Activated CD8-positive, alpha-beta memory T cell treated with anti-CD3 and anti-CD28 coated beads for 1 hour (primary cell): ENCODE data around the gene CCDC13.
A peak's percentile ranks its signal among the peaks of the same experiment; 100 is the strongest.
"Not testable (repeated sequence)": the region's sequence is repeated elsewhere in the genome, so short reads cannot be mapped to it uniquely, and the experiment has no call there.

Source experiments
- DNase-seq, 2 donors: peaks; one replicate each; pipeline ENCODE4 v3.0.0-alpha.2; 2020; ENCODE audit warnings: low read depth in 1 of 2; ENCODE audit errors: extremely low read depth in 1 of 2

CCDC13 gene

GRCh38 chr3:42772670-42773408 lies at the start of gene CCDC13:
Gene CCDC13 (minus strand): TSS chr3:42773253. CDS start chr3:42758345, 14,908 bp downstream.
- peak; percentile 79 to 81 for DNase-seq

GRCh38 chr3:42822828-42823227 lies 49.8 kb upstream of the CCDC13 start:
- DNase-seq: no peak

GRCh38 chr3:42820746-42821051 lies 47.6 kb upstream of the CCDC13 start:
- DNase-seq: no peak

- DNase-seq: no peak
Observed at GRCh38 chr3:42819351-42819965, 46.4 kb upstream of the CCDC13 start.

GRCh38 chr3:42815826-42816225 lies 42.8 kb upstream of the CCDC13 start:
- DNase-seq: no peak

GRCh38 chr3:42814914-42815507 lies 42.0 kb upstream of the CCDC13 start:
- DNase-seq: no peak

- DNase-seq: no peak
Observed at GRCh38 chr3:42814246-42814645, 41.2 kb upstream of the CCDC13 start.

GRCh38 chr3:42811118-42811883 lies 38.2 kb upstream of the CCDC13 start:
- not testable (repeated sequence) for DNase-seq

GRCh38 chr3:42810706-42811105 lies 37.7 kb upstream of the CCDC13 start:
- DNase-seq: not testable (repeated sequence)

GRCh38 chr3:42809202-42809601 lies 36.1 kb upstream of the CCDC13 start, which contains the start of gene ACKR2:
Gene ACKR2 (plus strand): TSS chr3:42809445. CDS start chr3:42864503, 55,058 bp downstream.
- no peak for DNase-seq

GRCh38 chr3:42807929-42808328 lies 34.9 kb upstream of the CCDC13 start:
- no peak for DNase-seq

GRCh38 chr3:42805141-42805821 lies 32.2 kb upstream of the CCDC13 start:
- DNase-seq: no peak

GRCh38 chr3:42804831-42805132 lies 31.7 kb upstream of the CCDC13 start:
- DNase-seq: no peak

- peak; percentile 85 for DNase-seq
Observed at GRCh38 chr3:42804106-42804830, 31.2 kb upstream of the CCDC13 start, which contains the start of gene HIGD1A. Gene HIGD1A (minus strand): TSS chr3:42804490. CDS start chr3:42794253, 10,237 bp downstream.

- DNase-seq: no peak
Observed at GRCh38 chr3:42803414-42804105, 30.5 kb upstream of the CCDC13 start.

GRCh38 chr3:42802876-42803413 lies 29.9 kb upstream of the CCDC13 start:
- DNase-seq: no peak

- DNase-seq: no peak
Observed at GRCh38 chr3:42801784-42802183, 28.7 kb upstream of the CCDC13 start.

GRCh38 chr3:42801048-42801620 lies 28.1 kb upstream of the CCDC13 start:
- DNase-seq: no peak

GRCh38 chr3:42800251-42800650 lies 27.2 kb upstream of the CCDC13 start:
- no peak for DNase-seq
